Lower leg skin (tissue), 4 donors: ENCODE results near the gene ESRRB. TPM values are rescaled to one million over a fixed set of nuclear protein-coding genes. Genes with fewer than 3 reads are reported as not detected.

Source experiments
- DNase-seq, 2 donors: peaks; one replicate each; pipeline ENCODE4 v3.0.0-alpha.2; 2019; ENCODE audit warnings: low spot score in 2 of 2
- H3K4me3 ChIP-seq: fragments of 200-600 bp; sonication (generic); 2 replicates; pipeline ENCODE4 v1.5.1; 2017; ENCODE audit warnings: mild to moderate bottlenecking, low read depth; ENCODE audit not compliant: poor library complexity, severe bottlenecking
- CTCF ChIP-seq, 3 donors: fragments of 450-650 bp; IDR thresholded peaks; one replicate each; pipeline ENCODE4 v1.5.1; 2016; ENCODE audit warnings: antibody characterized with exemption in 3 of 3, mild to moderate bottlenecking in 3 of 3, moderate library complexity in 2 of 3
- POLR2A ChIP-seq, 2 donors: fragments of 450-650 bp; IDR thresholded peaks; one replicate each; pipeline ENCODE4 v1.6.1; 2016 to 2017; ENCODE audit warnings: antibody characterized with exemption in 2 of 2, mild to moderate bottlenecking in 1 of 2, moderate library complexity in 1 of 2
- WGBS, 2 donors: methylation state at CpG; one replicate each; pipeline ENCODE4 v1.1.5; 2018; 5-methylcytosine and 5-hydroxymethylcytosine counted together
- intact Hi-C: fragments of 100-400 bp; cut with DNase I; formaldehyde crosslinking; loops from one replicate; pipeline ENCODE4 v1.15.0; 2023; ENCODE audit warnings: low total_unique reads
- total RNA-seq, 4 donors: library from RNA; depleted of rRNA; stranded (reverse); fragments of >200 nt; gene quantifications; one replicate each; pipeline ENCODE4 v1.1.0, GENCODE V29; 2016

ESRRB gene
- total RNA-seq, 4 donors from 2014 or later: 0.08 to 1.1 (median 0.19) TPM; not detected in 1

- TF ChIP-seq POLR2A (IDR thresholded peaks at IDR 0.05) (no peak), CTCF (IDR thresholded peaks at IDR 0.05) (no peak)
- H3K4me3 ChIP-seq: no peak overlapping the region
- DNase-seq: no peak
- 82 to 84% methylated on average over 8 to 9 of the region's 9 CpGs for WGBS, 2 donors
- intact Hi-C loops: no loop called here
Observed at GRCh38 chr14:76431538-76431937, 55.6 kb downstream of the ESRRB start.

GRCh38 chr14:76432827-76433752 is 57.2 kb downstream of the ESRRB start:
- intact Hi-C loops: no loop called here
- H3K4me3 ChIP-seq: no peak overlapping the region
- WGBS, 2 donors: 59 to 69% methylated on average over 13 of the region's 13 CpGs
- no peak for TF ChIP-seq POLR2A (IDR thresholded peaks at IDR 0.05)
- TF ChIP-seq CTCF (IDR thresholded peaks at IDR 0.05): no peak
- no peak for DNase-seq

GRCh38 chr14:76434220-76434619 is 58.3 kb downstream of the ESRRB start:
- no peak for DNase-seq

GRCh38 chr14:76439237-76439775 is 63.4 kb downstream of the ESRRB start:
- intact Hi-C loops: no loop called here
- no peak for DNase-seq
- H3K4me3 ChIP-seq: no peak overlapping the region
- WGBS, 2 donors: 94 to 95% methylated on average over 16 to 29 of the region's 33 CpGs
- TF ChIP-seq POLR2A (IDR thresholded peaks at IDR 0.05) (no peak), CTCF (IDR thresholded peaks at IDR 0.05) (no peak)

More at GRCh38 chr14:76434220-76434619, 58.3 kb downstream of the ESRRB start:
- intact Hi-C loops: no loop called here
- TF ChIP-seq POLR2A (IDR thresholded peaks at IDR 0.05) (no peak), CTCF (IDR thresholded peaks at IDR 0.05) (no peak)
- WGBS, 2 donors: 53 to 67% methylated on average over 9 of the region's 9 CpGs
- H3K4me3 ChIP-seq: no peak overlapping the region

GRCh38 chr14:76446486-76446885 is 70.5 kb downstream of the ESRRB start:
- no peak overlapping the region for H3K4me3 ChIP-seq
- intact Hi-C loops: no loop called here
- DNase-seq: no peak
- TF ChIP-seq CTCF (IDR thresholded peaks at IDR 0.05) (no peak), POLR2A (IDR thresholded peaks at IDR 0.05) (no peak)
- WGBS, 2 donors: 47 to 51% methylated on average over 2 of the region's 2 CpGs
